Right lobe of liver (tissue), 6 donors: ENCODE data around the gene ENTPD7. TPM values are rescaled to one million over a fixed set of nuclear protein-coding genes. Genes with fewer than 3 reads are reported as not detected.

Experiments used
- ATAC-seq, 4 donors: fragments of 200-7000 bp; cut with Tn5 transposase; one replicate each; pipeline ENCODE4 v1.9.1; 2020; ENCODE audit warnings: mild to moderate bottlenecking in 4 of 4, moderate library complexity in 4 of 4
- DNase-seq, 3 donors: peaks; one replicate each; pipeline ENCODE4 v3.0.0-alpha.2; 2020
- H3K27ac ChIP-seq, 3 donors: fragments of 200-600 bp; one replicate each; pipeline ENCODE4 v1.8.0; 2022
- H3K27me3 ChIP-seq, 2 donors: fragments of 200-600 bp; one replicate each; pipeline ENCODE4 v1.8.0; 2022
- H3K36me3 ChIP-seq, 4 donors: fragments of 200-600 bp; sonication (generic) in 1 of 4; one replicate each; pipeline versions ENCODE4 v1.5.1 to v1.8.0; 2017 to 2022; ENCODE audit warnings: control low read depth in 1 of 4
- H3K4me1 ChIP-seq, 4 donors: fragments of 200-600 bp; sonication (generic) in 1 of 4; one replicate each; pipeline versions ENCODE4 v1.5.1 to v1.8.0; 2017 to 2022; ENCODE audit warnings: control low read depth in 1 of 4
- H3K4me3 ChIP-seq, 3 donors: fragments of 200-600 bp; one replicate each; pipeline ENCODE4 v1.8.0; 2022
- H3K9me3 ChIP-seq, 4 donors: fragments of 200-600 bp; sonication (generic) in 1 of 4; one replicate each; pipeline versions ENCODE4 v1.5.1 to v1.8.0; 2017 to 2022; ENCODE audit warnings: control low read depth in 1 of 4
- POLR2A ChIP-seq: fragments of 450-650 bp; IDR thresholded peaks from one replicate; pipeline ENCODE4 v1.6.1; 2017; ENCODE audit warnings: antibody characterized with exemption, mild to moderate bottlenecking
- WGBS: methylation state at CpG from one replicate; pipeline ENCODE4 v1.1.6; 2018; ENCODE audit warnings: low coverage, low lambda C conversion rate; ENCODE audit not compliant: insufficient coverage; ENCODE audit errors: missing lambda C conversion rate; 5-methylcytosine and 5-hydroxymethylcytosine counted together
- intact Hi-C, 2 donors: fragments of 100-400 bp; cut with DNase I; formaldehyde crosslinking; loops; one replicate each; pipeline versions ENCODE4 v1.11.2 to v1.14.1; 2022
- total RNA-seq, 6 experiments: library from RNA; depleted of rRNA in 2 of 6; stranded (reverse); fragments of >200 nt in 2 of 6; fragmentation: NEBNext Ultra II Directional in 3 of 6; extraction: Animal tissue kit (Norgen Biotek cat#: 25700) in 3 of 6; gene quantifications; one replicate each; pipeline versions ENCODE4 v1.1.0 to v1.2.4, GENCODE V29; 2016 to 2023
- TF ChIP-seq, protein P1 (sequence below), 4 donors: fragments of 200-600 bp in 3 of 4; fragments of 450-650 bp in 1 of 4; IDR thresholded peaks; one replicate each; pipeline versions ENCODE4 v1.5.1 to v1.8.0; 2016 to 2022; ENCODE audit warnings: antibody characterized with exemption in 4 of 4, mild to moderate bottlenecking in 2 of 4
- donor health status: DM: no; HTN: yes; CAD: no.
- donor health status: DM: no; HTN: no; CAD: no.
- donor health status: DM: no; HTN: no; CAD: no.
- donor health status: DM: no; HTN: yes; CAD: no.
- donor health status: DM: no; HTN: yes; CAD: no.

Gene ENTPD7
- total RNA-seq, 6 experiments from 2014 or later, result 7.5 to 16.5 (median 10.8) TPM

DNA sequence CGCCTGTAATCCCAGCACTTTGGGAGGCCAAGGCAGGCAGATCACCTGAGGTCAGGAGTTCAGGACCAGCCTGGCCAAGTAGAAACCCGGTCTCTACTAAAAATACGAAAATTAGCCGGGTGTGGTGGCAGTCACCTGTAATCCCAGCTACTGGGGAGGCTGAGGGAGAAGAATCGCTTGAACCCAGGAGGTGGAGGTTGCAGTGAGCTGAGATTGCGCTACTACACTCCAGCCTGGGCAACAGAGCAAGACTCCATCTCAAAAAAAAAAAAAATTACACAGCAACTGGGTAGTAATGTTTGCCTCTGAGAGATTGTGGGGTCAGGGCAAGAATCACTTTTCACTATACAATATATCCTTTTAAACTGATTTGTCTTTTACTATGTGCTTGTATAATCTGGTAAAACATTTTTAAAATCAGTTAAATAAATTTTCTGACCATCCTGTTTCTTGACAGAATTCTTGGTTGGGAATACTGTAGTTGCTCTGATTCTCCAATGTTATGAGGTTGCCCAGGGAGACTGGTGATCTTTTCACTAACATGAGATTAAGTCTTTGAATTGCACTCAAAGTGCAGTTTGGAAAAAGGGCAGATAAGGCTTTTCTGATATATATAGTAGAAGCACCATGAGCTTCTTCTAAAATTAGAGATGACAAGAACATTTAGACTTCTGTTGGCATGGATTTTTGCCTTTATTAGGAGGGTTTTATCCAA, 1.5 kb downstream of the ENTPD7 start:
- no peak for TF ChIP-seq POLR2A
- TF ChIP-seq, protein P1, sequence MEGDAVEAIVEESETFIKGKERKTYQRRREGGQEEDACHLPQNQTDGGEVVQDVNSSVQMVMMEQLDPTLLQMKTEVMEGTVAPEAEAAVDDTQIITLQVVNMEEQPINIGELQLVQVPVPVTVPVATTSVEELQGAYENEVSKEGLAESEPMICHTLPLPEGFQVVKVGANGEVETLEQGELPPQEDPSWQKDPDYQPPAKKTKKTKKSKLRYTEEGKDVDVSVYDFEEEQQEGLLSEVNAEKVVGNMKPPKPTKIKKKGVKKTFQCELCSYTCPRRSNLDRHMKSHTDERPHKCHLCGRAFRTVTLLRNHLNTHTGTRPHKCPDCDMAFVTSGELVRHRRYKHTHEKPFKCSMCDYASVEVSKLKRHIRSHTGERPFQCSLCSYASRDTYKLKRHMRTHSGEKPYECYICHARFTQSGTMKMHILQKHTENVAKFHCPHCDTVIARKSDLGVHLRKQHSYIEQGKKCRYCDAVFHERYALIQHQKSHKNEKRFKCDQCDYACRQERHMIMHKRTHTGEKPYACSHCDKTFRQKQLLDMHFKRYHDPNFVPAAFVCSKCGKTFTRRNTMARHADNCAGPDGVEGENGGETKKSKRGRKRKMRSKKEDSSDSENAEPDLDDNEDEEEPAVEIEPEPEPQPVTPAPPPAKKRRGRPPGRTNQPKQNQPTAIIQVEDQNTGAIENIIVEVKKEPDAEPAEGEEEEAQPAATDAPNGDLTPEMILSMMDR (IDR thresholded peaks at IDR 0.05), result no peak
- Histone ChIP-seq H3K27ac (no peak overlapping the region), H3K4me1 (no peaks in the 10 kb centered on the region), H3K27me3 (no peaks in the 10 kb centered on the region), H3K36me3 (peaks cover 0 to 4% (median 0%) of the 10 kb centered on the region in 4 donors), H3K4me3 (no peak overlapping the region), H3K9me3 (no peaks in the 10 kb centered on the region)
- intact Hi-C loops, result no loop called here
- 89% methylated on average over 5 of the region's 6 CpGs for WGBS
- ATAC-seq (no peak), DNase-seq (no peak)

GRCh38 chr10:99661377-99661763, 2.1 kb downstream of the ENTPD7 start:
- Histone ChIP-seq H3K36me3 (peaks cover 0 to 4% (median 0%) of the 10 kb centered on the region in 4 donors), H3K9me3 (no peaks in the 10 kb centered on the region), H3K27me3 (no peaks in the 10 kb centered on the region), H3K4me3 (no peak overlapping the region), H3K4me1 (no peaks in the 10 kb centered on the region), H3K27ac (no peak overlapping the region)
- 71% methylated on average over 6 of the region's 6 CpGs for WGBS
- DNase-seq (no peak), ATAC-seq (no peak)
- intact Hi-C loops, result no loop called here
- no peak for TF ChIP-seq POLR2A
- TF ChIP-seq, protein P1 (IDR thresholded peaks at IDR 0.05), result no peak

DNA sequence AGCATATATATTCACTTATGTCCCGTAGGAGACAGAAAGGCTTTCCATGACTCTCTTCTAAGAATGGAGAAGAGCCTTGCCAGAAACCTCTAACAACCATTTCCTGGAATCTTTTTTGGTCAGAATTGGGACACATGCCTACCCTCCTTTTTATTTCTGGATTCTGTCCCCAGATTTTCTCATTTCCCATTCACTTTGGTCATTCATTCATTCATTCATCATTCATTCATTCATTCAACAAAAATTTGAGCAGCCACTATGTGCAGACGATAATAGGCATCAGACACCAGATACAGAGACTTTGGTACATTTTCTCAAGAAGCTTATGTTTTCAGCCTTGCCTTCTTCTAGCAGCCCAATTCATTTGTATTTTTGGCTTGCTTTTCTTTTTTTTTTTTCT, 6.0 kb downstream of the ENTPD7 start:
- Histone ChIP-seq H3K9me3 (no peaks in the 10 kb centered on the region), H3K4me3 (no peak overlapping the region), H3K27me3 (no peaks in the 10 kb centered on the region), H3K27ac (no peak overlapping the region), H3K36me3 (peaks cover 0 to 17% (median 0%) of the 10 kb centered on the region in 4 donors), H3K4me1 (no peaks in the 10 kb centered on the region)
- WGBS, result 100% methylated on average over 2 of the region's 2 CpGs
- ATAC-seq, result no peak
- no peak for DNase-seq
- TF ChIP-seq, protein P1 (IDR thresholded peaks at IDR 0.05), result no peak
- no peak for TF ChIP-seq POLR2A
- intact Hi-C loops, result no loop called here

- Histone ChIP-seq H3K4me3 (no peak overlapping the region), H3K27ac (no peak overlapping the region), H3K4me1 (no peaks in the 10 kb centered on the region), H3K27me3 (no peaks in the 10 kb centered on the region), H3K36me3 (peaks cover 0 to 13% (median 0%) of the 10 kb centered on the region in 4 donors), H3K9me3 (no peaks in the 10 kb centered on the region)
- 85% methylated on average over 3 of the region's 4 CpGs for WGBS
- DNase-seq (no peak), ATAC-seq (peak in 1 of 4 donors; percentile 83)
- intact Hi-C loops, result no loop called here
- TF ChIP-seq POLR2A, result no peak
- TF ChIP-seq, protein P1 (IDR thresholded peaks at IDR 0.05), result no peak
Measured at GRCh38 chr10:99667108-99667751, 7.9 kb downstream of the ENTPD7 start.
